Activated CD4-positive, alpha-beta T cell treated with anti-CD3 and anti-CD28 coated beads, Interleukin-2, Interleukin-6, amounts not matched to agents 100 ng/mL and 50 ng/mL, durations not matched to agents 16 hours and 8 hours (primary cell): Measurements from ENCODE around the gene IGSF21.
"Not testable (repeated sequence)": the region's sequence is repeated elsewhere in the genome, so short reads cannot be mapped to it uniquely, and the experiment has no call there.

Experiments
- DNase-seq: peaks from one replicate; pipeline ENCODE4 v3.0.0-alpha.2; 2020

The IGSF21 gene

DNA sequence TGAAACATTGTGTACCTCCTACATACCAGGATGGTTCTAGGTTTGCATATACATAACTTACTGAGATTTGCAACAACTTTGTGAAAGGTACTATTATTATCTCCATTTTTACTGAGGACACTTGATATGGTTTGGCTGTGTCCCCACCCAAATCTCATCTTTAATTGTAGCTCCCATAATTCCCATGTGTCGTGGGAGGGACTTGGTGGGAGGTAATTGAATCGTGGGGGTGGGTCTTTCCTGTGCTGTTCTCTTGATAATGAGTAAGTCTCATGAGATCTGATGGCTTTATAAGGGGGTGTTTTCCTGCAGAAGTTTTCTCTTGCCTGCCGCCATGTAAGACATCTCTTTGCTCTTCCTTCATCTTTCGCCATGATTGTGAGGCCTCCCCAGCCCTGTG, 40.1 kb downstream of the IGSF21 start:
- DNase-seq, result no peak

DNA sequence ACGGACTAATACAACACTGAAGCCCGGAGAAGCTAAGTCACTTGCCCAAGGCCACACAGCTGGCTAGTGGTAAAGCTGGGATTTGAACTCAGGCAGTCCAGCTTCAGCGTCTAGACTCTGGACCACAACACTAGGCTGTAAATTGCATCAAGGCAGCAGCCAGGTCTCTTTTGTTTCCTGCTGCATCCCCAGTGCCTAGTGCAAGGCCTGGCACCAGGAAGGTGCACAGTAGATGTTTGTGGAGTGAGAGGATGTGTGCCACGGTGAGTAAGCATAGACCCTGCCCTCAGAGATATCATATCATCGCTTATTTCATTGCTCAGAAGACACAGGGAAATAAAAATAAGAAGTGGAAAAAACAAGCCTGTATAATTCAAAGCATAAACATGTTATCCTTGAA, 40.9 kb downstream of the IGSF21 start:
- no peak for DNase-seq

DNA sequence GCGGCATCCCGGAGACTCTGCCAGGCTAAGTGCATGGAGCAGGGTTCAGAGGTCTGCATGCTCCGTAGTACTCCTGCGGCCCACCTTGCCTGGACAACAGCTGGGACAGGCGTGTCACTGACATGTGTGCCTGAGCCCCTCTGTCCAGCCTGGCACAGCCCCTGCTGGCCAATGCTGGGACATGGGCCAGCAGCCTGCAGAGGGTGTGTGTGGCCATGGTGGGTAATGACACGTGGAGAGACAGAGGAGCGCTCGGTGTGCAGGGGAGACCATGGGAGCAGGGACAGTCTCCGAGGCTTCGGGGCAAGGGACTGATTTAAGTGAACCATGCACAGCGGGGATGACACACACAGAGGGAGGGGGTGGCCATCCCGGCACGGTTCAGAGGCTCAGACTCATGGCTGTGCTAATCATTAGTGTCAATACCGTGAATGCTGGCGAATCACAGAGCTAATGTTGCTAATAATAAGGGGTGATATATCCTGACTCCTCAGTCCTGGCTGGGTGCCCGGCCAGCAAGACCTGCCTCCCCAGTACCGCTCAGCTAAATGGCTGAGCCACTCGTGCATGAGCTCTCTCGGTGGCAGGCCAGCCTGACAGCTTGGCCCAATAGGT, 41.5 kb downstream of the IGSF21 start:
- DNase-seq, result no peak

DNA sequence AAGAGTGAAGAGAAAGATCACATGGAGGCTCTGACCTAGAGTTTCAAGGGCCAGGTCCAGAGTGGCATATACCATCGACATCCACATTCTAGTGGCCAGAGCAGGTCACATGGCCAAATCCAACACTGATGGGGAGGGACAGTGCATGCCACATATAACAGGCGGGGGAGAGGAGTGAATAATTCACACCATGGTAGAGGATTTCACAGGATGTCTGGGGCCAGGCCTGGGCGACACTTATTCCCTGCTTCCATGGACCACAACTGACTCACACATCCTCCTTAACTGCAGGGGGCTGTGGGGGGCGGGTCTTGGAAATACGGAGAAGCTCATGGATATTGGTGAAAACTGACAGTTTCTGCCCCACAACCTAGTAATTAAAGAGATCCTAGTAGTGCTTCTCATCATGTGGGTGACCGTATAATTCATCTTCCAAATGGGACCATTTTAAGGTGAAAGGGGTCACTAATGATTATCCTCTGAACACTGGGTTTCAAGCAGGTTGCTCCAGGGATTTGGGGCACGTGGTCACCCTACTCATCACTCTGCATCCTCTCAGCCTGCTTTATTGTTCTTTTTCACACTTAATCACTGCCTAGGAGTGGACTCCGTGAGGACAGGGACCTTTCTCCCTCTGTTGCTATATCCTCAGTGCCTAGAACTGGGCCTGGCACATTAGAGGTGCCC, 44.0 kb downstream of the IGSF21 start:
- DNase-seq, result no peak

DNA sequence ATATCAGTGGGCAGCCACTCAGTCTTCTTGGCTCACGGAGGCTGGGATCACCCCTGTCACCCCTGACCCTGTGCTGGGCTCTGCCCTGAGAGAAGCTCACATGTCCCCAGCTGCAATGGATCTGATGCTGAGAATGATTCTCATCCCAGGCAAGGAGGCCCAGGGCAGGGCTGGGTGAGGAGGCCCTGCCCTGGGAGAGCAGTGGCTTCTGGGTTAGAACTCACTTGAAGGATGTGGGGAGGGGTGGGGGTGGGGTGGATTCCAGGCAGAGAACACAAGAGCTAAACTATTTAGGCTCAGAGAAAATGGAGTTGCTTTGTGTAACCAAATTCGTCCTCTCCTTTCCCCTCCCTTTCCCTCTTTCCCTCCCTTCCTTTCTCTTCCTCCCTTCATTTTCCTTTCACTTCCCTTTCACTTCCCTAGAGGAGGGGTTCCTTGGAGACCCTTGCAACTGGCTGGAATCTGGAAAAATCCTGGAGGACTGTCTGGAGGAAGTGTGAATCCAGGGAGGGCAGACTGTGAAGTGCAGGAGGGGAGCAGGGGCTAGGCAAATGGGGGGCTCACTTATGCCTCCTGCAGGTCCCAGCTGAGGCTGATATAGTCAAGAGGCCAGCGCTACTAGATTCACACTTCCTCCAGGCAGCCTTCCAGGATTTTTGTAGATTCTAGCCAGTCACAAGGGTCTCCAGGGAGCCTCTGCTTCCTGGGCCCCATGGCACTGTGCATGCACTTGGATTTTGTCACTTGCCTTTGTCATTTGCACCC, 47.0 kb downstream of the IGSF21 start:
- no peak for DNase-seq

DNA sequence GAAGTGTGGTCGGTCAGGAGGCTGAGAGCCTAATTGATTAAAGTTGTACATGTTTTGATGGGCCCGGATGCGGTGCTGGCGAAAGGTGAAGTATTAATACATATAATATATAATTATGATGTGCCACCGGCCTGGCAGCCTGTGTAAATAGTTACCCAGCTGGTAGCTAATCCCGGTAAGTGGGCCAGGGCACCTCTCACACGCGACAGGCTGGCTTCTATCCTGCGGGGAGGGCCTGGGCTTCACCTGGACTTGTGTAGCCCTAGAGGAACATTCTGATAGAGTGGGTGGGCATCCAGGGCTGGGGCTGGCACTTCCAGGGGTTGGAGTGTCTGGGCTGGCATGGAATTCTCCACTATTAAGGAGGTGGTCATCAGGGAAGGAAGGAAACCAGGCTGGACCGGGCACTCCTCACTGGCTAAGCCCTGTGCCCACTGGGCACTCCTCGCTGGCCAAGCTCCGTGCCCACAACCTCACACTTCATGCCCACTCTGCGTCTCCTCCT, 48.3 kb downstream of the IGSF21 start:
- DNase-seq, result no peak

DNA sequence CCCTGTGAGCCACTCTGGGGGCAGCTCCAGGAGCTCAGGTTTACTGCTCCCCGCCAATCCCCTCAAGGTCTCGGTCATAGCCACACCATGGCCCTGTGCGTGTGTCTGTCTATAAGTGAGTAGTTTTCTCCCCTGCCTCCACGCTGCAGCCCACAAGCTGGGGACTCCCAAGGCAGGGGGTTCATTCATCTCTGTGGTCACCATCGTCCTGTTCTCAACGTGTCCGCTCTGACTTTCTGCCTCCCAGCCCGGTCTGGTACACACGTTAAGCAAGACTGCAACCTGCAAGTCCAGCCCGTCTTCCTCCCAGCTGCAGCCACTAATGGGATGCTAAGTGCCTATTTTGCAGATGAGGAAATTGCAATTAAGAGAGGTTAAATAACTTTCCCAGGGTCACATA, 49.8 kb downstream of the IGSF21 start:
- DNase-seq, result no peak

DNA sequence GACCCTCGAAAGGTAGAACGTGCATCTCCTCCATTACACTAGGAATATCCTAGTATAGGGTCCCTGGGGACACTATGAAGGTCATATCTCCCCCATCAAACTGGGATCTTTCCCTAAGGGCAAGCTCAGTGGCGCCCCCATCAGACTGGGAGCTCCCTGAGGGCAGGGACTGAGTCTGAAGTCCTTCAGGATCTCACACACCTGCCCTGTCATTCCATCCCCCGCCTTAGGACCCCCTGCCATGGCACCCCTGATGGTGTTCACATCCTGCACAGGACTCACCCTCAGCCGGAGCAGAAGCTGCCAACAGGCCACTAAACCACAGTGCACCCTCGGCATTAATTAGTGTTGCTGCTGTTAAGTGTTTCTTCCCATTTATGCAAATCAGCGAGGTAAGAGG, 50.4 kb downstream of the IGSF21 start:
- DNase-seq, result no peak

DNA sequence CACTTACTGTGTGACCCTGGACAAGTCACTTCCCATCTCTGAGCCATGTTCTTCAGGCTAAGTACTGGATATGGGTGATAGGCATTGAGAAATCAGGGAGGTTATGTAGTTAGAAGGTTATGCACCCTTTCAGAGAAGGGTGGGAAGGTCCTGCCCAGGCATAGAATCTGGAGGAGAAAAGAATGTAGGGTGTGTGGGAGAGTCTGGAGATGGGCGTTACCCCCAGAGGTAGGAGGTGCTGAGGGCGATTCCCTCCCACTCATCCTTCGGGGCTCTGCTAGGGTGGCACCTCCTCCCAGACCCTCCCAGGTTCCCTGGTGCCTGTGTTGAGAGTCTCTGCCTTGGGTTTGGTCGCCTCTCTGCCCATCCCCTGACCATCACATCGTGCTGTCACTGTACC, 51.1 kb downstream of the IGSF21 start:
- no peak for DNase-seq

DNA sequence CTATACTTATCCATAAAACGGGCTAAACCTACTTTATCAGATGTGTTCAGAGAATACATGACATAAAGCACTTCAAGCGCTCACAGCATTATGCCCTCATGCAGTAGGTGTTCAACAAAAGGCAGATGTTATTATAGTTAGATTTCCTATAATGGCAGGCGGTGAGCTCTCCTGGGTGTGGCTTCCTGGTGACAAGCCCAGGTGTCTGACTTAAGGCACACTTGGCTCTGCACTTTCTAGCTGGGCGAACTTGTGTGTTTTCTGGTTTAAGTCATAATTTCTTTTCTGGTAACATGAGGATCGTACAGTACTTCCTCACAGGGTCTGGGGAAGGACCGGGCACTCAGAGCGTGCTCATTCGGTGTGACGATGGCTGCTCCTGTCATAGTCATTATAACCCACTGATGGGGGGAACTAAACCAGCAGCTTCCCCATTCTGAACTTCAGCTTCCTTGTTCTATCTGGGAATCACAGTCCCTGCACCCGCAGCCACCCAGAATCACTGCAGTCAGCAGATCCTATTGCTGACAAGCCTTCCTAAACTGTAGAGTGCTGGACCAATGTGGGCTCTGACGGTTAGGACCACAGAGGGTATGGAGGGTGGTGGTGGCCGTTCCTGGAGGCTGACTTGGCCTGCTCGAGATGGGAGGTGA, 52.8 kb downstream of the IGSF21 start:
- no peak for DNase-seq

DNA sequence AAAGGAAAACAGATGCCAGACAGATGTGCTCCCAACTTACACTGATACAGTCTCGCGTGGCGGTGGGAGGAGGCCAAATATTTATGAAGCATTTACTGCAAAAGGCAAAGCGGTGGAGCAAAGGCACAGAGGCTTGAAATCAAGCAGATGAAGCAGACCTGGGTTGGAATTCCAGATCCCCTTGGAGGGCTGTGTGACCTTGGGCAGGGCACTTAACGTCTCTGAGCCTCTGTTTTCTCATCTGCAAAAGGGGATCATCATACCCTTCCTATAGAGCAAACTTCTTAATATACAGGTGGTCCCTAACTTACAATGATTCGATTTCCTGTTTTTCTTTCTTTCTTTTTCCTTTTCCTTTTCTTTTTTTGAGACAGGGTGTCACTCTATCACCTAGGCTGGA, 54.1 kb downstream of the IGSF21 start:
- no peak for DNase-seq

DNA sequence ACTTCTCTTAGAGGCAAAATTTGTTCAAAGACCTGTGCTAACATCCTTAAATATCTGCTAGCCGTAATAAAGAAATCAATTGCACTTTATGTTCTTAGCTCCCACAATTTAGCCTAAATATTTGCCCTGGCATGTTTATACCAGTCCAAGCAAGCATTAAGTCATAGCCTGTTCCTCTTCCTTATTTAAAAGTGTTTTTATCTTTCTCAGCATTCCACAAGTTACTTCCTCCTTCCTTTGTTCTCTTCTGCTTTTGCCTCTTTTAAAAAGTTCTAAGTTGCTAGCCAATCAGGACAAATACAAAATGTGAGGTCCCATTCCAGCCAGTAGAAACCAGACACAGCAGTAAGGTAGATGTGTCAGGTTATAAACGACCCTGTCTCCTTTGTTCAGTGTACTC, 58.0 kb downstream of the IGSF21 start:
- not testable (repeated sequence) for DNase-seq

DNA sequence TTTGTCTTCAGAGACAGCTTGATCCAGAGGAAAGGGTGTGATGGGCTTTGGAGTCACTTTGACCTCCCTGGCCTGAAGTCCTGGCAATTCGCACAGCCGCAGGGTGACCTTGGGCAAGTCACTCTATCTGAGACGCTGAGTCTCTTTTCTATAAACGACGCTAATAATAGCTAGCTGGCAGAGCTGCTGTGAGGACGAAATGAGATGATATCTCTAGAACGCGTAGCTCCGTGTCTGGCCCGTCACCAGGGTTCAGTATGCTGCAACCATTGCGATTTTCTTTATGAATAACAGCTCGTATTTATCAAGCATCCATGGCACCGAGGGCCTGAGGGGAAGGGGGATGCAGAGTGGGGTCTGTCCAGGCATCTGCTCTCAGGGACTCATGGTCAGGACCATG, 58.7 kb downstream of the IGSF21 start:
- no peak for DNase-seq

DNA sequence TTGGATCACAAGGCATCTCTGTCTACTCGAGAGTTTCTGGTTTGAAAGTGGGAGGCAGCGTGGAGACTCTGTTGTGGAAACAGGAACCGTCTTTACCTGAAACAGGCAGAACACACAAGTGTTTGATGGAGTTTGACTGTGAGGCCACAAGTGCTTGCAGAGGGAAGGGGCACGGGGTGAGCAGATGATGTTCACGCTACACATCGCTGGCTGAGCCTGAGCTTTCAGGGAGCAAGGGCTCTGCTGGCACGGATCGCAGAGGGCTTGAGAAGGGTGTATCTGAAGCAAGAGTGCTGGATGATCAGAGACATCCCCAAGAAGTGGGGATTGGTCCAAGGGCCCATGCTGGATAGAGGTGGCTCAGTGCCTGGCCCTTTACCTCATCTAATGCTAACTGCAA, 59.3 kb downstream of the IGSF21 start:
- DNase-seq, result no peak

DNA sequence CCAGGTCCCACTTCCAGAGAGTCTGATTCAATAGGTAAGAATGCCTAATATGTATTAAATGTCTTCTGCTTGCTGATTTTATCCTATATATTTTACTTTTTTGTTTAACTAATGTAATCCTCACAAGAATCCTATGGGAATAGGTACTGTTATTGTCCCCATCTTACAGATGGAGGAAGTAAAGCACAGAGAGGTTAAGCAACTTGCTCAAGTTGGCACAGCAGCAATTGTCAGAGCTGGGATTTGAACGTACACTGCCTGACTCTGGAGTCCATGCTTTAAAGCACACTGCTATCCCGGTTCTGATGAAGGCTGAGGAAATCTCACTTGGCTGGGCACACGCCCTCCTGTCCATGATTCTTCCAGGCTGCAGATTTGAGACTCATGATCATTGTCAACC, 62.8 kb downstream of the IGSF21 start:
- DNase-seq, result no peak

DNA sequence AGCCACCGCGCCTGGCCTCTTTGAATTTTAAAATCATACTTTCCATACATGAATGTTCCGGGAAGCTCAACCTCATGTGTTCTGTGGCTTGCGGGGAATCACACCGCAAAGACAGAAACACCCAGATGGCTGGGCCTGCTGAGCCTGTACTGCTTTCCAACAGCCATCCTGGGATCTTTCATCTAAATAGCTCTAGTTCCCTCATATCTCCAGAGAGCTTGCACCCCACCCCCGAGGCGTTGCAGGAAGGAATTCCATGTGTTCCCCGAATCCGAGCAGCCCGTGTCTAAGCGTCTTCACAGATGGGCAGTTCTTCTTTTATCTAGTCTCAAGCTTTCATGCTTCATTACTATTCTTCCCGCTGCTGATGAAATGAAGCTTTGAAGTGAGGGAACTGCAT, 66.4 kb downstream of the IGSF21 start:
- DNase-seq, result no peak

DNA sequence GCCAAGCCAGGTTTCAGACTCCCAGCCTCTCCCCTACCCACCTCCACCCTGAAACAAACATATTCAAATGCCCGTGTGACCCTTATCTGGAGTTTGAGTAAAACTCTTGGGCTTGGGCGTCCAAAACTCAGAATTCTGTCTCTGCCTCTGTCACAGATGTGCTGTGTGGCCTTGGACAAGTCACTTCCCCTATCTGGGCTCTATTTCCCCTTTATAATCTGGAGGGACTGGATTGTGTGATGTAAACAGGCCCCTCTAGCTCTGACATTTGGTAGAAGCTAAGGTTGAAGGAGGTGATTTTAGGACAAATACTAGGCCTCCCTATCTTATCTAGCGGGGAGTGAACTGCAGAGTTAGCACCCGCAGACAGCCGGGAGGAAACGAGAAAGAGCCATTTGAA, 67.5 kb downstream of the IGSF21 start:
- DNase-seq, result no peak

DNA sequence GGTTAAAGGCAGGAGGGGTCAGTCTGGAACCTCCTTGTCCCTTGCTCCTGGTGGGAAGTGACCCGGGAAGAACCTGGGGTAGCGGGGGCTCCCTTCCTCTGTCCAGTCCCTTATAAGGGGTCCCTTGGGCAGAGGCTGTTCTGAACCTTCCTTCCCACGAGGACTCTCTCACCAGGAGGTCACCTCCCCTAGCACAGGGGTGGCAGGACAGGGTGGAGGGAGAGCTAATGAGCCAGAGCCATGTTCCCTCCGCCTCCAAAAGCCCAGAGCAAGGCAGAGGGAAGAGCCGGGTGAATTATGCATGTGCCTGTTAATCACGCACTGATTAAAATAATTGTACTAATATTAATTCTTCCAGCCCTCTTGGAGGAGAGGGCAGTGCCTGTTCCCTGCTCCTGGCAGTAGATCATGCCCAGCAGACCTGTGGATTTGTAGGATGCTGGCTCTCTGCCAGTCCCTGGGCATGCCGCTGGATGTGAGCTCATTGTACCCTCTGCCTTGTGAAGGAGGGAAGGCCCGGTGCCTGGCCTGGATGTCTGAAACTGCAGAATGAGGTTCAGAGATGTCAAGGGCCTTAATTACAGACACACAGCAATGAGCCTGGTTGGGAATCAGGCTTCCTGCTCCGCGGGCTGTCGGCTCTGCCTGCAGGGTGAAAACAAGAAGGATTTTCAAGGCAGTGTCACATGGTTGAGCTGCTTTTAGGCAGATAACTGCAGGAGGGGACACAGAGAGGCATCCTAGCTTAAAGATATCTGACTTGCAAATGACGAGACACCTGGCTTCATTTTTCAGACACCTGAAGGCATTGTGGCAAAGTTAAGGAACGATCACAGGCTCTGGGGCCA, 68.2 kb downstream of the IGSF21 start:
- DNase-seq, result no peak

DNA sequence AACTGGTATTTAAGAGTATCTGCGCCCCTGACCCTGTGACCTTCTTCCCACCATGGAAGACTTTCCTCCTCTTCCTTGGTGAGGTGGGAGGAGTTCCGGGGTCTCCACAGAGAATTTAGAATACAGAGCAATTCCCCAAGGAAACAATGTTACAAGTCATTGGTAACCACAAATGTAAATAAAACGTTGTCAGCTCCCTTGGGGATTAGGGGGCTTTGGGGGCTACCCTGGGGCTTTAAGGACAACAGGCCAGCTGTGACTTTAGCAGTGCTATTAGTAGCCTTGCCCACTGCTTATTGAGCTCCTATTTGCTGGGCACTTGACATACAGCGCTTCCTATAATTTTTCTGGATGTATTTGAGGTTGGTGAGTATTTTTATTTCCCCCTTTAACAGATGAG, 69.0 kb downstream of the IGSF21 start:
- no peak for DNase-seq

DNA sequence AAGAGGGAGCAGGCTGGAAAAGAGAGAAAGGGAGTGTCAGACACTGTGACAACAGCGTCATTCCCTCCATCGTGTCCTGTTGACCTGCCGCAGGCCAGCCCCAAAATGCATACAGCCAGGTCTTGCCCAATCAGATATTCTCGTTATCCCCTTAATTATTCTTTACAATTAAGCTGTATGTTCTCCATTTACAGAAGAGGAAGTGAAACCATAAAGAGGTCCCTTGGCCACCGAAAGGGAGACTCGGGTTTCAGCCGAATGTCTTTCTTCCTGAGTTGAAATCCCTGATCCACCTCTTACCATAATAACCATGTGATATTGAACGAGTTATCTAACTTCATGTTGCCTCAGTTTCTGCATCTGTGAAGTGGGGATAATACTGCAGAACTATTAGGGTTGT, 70.5 kb downstream of the IGSF21 start:
- no peak for DNase-seq

DNA sequence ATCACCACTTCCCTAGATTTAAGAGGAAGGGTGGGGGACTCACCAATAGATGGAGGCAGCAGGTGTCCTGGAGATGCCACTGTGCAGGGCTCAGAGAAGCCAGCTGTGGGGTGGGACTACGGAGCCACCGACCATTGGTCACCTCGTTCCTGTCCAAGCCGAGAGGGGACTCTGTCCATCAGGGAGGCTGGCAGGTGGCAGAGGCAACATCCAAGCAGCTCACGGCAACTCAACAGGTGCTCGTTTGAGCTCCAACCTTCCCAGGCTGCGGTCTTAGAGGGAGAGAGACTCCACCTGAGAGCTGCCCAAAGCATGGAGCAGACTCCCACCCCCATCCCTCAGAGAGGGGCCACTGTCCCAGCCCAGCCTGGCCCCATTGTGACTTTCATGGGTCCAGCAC, 71.4 kb downstream of the IGSF21 start:
- DNase-seq, result no peak

DNA sequence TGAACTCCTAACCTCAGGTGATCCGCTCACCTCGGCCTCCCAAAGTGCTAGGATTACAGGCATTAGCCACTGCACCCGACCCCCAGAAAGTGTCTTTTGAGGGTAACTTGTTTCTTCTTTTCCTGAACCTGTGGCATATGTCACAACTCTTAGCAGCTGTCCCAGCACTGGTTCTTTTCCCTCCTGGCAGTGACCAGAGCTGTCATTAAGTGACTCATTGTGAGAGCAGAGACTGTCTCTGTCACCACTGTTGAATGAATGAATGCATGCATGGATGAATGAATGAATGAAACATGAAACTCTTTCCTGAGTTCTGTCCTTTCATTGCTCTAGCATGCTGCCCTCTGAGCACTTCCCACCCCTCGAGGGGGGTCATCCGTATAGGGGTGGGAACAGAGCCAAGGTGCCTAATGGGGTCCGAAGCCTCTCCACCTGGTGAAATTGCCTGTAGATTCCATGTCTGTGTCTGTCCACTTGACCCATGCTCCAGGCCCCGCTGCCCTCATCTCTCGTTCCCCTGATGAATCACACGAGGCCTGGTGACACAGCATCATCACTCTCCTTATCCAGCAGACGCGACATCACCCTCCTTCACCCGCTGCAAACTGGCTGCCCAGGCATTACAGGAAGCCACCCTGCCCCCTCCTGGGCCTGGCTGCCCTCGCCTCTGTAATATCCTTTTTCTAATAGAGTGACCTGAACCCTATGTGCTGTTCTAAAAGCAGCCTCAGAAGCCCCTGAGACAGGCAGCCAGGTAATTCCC, 75.0 kb downstream of the IGSF21 start:
- DNase-seq, result no peak
